ENCODE measurements around the gene ALDH1L1. TPM values are rescaled to one million over a fixed set of nuclear protein-coding genes. Genes with fewer than 3 reads are reported as not detected.

ALDH1L1 gene
- total RNA-seq, 1 experiment from 2014 or later, result 50.0 TPM

DNA sequence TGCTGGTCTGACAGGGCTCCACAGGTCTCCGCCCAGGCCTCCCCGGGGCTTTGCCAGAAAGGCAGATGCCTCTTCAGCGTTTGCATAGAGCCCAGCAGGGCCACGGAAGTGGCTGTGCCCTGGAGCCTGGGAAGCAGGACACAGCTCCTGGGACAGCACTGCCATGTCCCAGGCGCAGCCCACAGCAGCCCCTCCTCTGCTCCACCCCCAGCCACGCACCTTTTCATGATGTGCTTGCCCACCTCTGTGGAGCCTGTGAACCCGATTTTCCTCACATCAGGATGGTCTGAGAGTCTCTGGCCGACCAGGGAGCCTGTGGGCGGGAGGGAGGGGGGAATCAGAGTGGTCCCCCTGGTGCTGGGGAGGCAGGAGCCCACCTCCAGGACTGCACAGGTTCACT, 62.6 kb downstream of the ALDH1L1 start:
- intact Hi-C loops (cut with micrococcal nuclease; ENCODE audit: unreplicated experiment), result no loop called here
- no peak overlapping the region for H3K27ac ChIP-seq
- ChIA-PET POLR2A (ENCODE audit: unreplicated experiment) (no interaction called here), CTCF (no interaction called here)
- H3K4me2 ChIP-seq, result no peak overlapping the region
- no TSS peak for BruUV-seq (replicated peaks)
- no peak overlapping the region for H2AFZ ChIP-seq
- TF ChIP-seq CTCF (conservative IDR thresholded peaks at IDR 0.05), result no peak
- no peak for TF ChIP-seq EZH2 (IDR thresholded peaks at IDR 0.05; ENCODE audit: low read depth)
- H3K4me1 ChIP-seq (replicated peaks; ENCODE audit: insufficient read depth), result peaks cover 9% of the 10 kb centered on the region; the same call in 1 of the 2 replicates
- no peaks in the 10 kb centered on the region for H3K9me2 ChIP-seq (ENCODE audit: insufficient read depth)
- no peaks in the 10 kb centered on the region for H3K27me3 ChIP-seq (ENCODE audit: insufficient read depth, low read depth)
- H3K4me3 ChIP-seq, result no peak overlapping the region
- H3K36me3 ChIP-seq (ENCODE audit: low read depth), result no peaks in the 10 kb centered on the region
- no peaks in the 10 kb centered on the region for H4K20me1 ChIP-seq (ENCODE audit: insufficient read depth)
- H3F3A ChIP-seq (ENCODE audit: insufficient read depth, low read depth), result no peaks in the 10 kb centered on the region
- H3K79me2 ChIP-seq (ENCODE audit: low read depth), result no peaks in the 10 kb centered on the region
- no peaks in the 10 kb centered on the region for H3K9me3 ChIP-seq (ENCODE audit: insufficient read depth, low read depth)
- no peak for DNase-seq

- Histone ChIP-seq H3K36me3 (ENCODE audit: low read depth) (no peaks in the 10 kb centered on the region), H3K9me3 (ENCODE audit: insufficient read depth, low read depth) (no peaks in the 10 kb centered on the region), H3K79me2 (ENCODE audit: low read depth) (no peaks in the 10 kb centered on the region), H2AFZ (no peak overlapping the region), H3K4me3 (no peak overlapping the region), H3K4me2 (no peak overlapping the region), H4K20me1 (ENCODE audit: insufficient read depth) (no peaks in the 10 kb centered on the region), H3K9me2 (ENCODE audit: insufficient read depth) (no peaks in the 10 kb centered on the region), H3K27ac (no peak overlapping the region), H3K4me1 (replicated peaks; ENCODE audit: insufficient read depth) (peaks cover 9% of the 10 kb centered on the region; the same call in 1 of the 2 replicates), H3K27me3 (ENCODE audit: insufficient read depth, low read depth) (no peaks in the 10 kb centered on the region), H3F3A (ENCODE audit: insufficient read depth, low read depth) (no peaks in the 10 kb centered on the region)
- ChIA-PET POLR2A (ENCODE audit: unreplicated experiment) (no interaction called here), CTCF (no interaction called here)
- intact Hi-C loops (cut with micrococcal nuclease; ENCODE audit: unreplicated experiment), result no loop called here
- no peak for DNase-seq
- TF ChIP-seq CTCF (conservative IDR thresholded peaks at IDR 0.05), result no peak
- TF ChIP-seq EZH2 (IDR thresholded peaks at IDR 0.05; ENCODE audit: low read depth), result no peak
- BruUV-seq (replicated peaks), result no TSS peak
Observed at GRCh38 chr3:126117212-126117611, 63.2 kb downstream of the ALDH1L1 start.

DNA sequence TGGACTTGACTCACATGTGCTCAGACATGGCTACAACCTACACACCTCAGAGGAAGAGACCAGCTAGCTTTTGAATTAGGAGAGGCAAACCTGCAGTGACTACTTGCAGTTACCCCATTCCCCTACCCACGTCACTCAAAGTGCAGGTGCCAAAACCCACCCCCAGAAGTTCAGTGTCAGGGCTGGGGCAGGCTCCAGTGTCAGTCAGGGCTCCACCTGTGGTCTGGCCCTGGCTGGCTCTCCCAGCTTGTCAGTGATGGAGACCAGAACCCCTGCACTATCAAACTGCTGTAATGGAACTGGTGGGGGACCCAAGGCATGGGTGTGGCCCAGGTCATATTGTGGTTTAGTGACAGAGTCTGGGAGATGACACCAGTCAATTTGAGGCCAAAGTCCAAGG, 63.9 kb downstream of the ALDH1L1 start:
- Histone ChIP-seq H3K79me2 (ENCODE audit: low read depth) (no peaks in the 10 kb centered on the region), H3K9me3 (ENCODE audit: insufficient read depth, low read depth) (no peaks in the 10 kb centered on the region), H3K4me1 (replicated peaks; ENCODE audit: insufficient read depth) (peaks cover 9% of the 10 kb centered on the region; the same call in 1 of the 2 replicates), H3K36me3 (ENCODE audit: low read depth) (no peaks in the 10 kb centered on the region), H2AFZ (no peak overlapping the region), H3K4me3 (no peak overlapping the region), H4K20me1 (ENCODE audit: insufficient read depth) (no peaks in the 10 kb centered on the region), H3F3A (ENCODE audit: insufficient read depth, low read depth) (no peaks in the 10 kb centered on the region), H3K4me2 (no peak overlapping the region), H3K9me2 (ENCODE audit: insufficient read depth) (no peaks in the 10 kb centered on the region), H3K27ac (no peak overlapping the region), H3K27me3 (ENCODE audit: insufficient read depth, low read depth) (no peaks in the 10 kb centered on the region)
- TF ChIP-seq CTCF (conservative IDR thresholded peaks at IDR 0.05) (no peak), EZH2 (IDR thresholded peaks at IDR 0.05; ENCODE audit: low read depth) (no peak)
- ChIA-PET CTCF (no interaction called here), POLR2A (ENCODE audit: unreplicated experiment) (no interaction called here)
- DNase-seq, result no peak
- no TSS peak for BruUV-seq (replicated peaks)
- intact Hi-C loops (cut with micrococcal nuclease; ENCODE audit: unreplicated experiment), result no loop called here
